Measurements from ENCODE around the gene NOVA1. TPM values are rescaled to one million over a fixed set of nuclear protein-coding genes. Genes with fewer than 3 reads are reported as not detected.

NOVA1 gene
- polyA plus RNA-seq, 1 donor from 2014 or later: 121 TPM

- H3K36me3 ChIP-seq (ENCODE audit: insufficient read depth, low read length): no peaks in the 10 kb centered on the region
- H3K9ac ChIP-seq (ENCODE audit: low read length): no peak overlapping the region
- H3K9me2 ChIP-seq (ENCODE audit: insufficient read depth, low read length): no peaks in the 10 kb centered on the region
- H3K27ac ChIP-seq (ENCODE audit: low read length): no peak overlapping the region
- H4K20me1 ChIP-seq (ENCODE audit: insufficient read depth): no peaks in the 10 kb centered on the region
- peaks cover 38% of the 10 kb centered on the region for H3K79me2 ChIP-seq (replicated peaks; ENCODE audit: insufficient read depth, low read length)
- no peaks in the 10 kb centered on the region for H3K9me3 ChIP-seq (ENCODE audit: low read length)
- no peak for TF ChIP-seq MXI1 (conservative IDR thresholded peaks at IDR 0.05; ENCODE audit: poor library complexity, severe bottlenecking)
- TF ChIP-seq EZH2 (IDR thresholded peaks at IDR 0.05; ENCODE audit: borderline replicate concordance, insufficient read depth, low read length, poor library complexity, severe bottlenecking): no peak
- no peak for TF ChIP-seq REST (IDR thresholded peaks at IDR 0.05; ENCODE audit: borderline replicate concordance)
- no peak for TF ChIP-seq CTCF (IDR thresholded peaks at IDR 0.05; ENCODE audit: poor library complexity, severe bottlenecking)
- no peak for TF ChIP-seq EP300 (conservative IDR thresholded peaks at IDR 0.05; ENCODE audit: poor library complexity, severe bottlenecking)
- TF ChIP-seq RAD21 (conservative IDR thresholded peaks at IDR 0.05): no peak
- no peak for TF ChIP-seq SMC3 (conservative IDR thresholded peaks at IDR 0.05; ENCODE audit: poor library complexity)
- no peak for TF ChIP-seq TAF1 (IDR thresholded peaks at IDR 0.05; ENCODE audit: low read depth)
- no peak overlapping the region for H2AFZ ChIP-seq (ENCODE audit: low read depth, low read length)
- H3K4me2 ChIP-seq (ENCODE audit: low read length): no peak overlapping the region
- H3F3A ChIP-seq (ENCODE audit: insufficient read depth, low read length, poor library complexity, severe bottlenecking): no peaks in the 10 kb centered on the region
- H3K27me3 ChIP-seq (ENCODE audit: insufficient read depth, low read depth, low read length): no peaks in the 10 kb centered on the region
- no peak overlapping the region for H3K4me3 ChIP-seq (ENCODE audit: low read length)
Observed at GRCh38 chr14:26531894-26532293, 65.9 kb downstream of the NOVA1 start.

GRCh38 chr14:26528415-26529182 is 69.2 kb downstream of the NOVA1 start:
- Histone ChIP-seq H3K4me3 (ENCODE audit: low read length) (no peak overlapping the region), H3K27me3 (ENCODE audit: insufficient read depth, low read depth, low read length) (no peaks in the 10 kb centered on the region), H3F3A (ENCODE audit: insufficient read depth, low read length, poor library complexity, severe bottlenecking) (no peaks in the 10 kb centered on the region), H3K9me3 (ENCODE audit: low read length) (no peaks in the 10 kb centered on the region), H3K9ac (ENCODE audit: low read length) (no peak overlapping the region), H3K4me2 (ENCODE audit: low read length) (no peak overlapping the region), H4K20me1 (ENCODE audit: insufficient read depth) (no peaks in the 10 kb centered on the region), H2AFZ (ENCODE audit: low read depth, low read length) (no peak overlapping the region), H3K9me2 (ENCODE audit: insufficient read depth, low read length) (no peaks in the 10 kb centered on the region), H3K79me2 (replicated peaks; ENCODE audit: insufficient read depth, low read length) (peaks cover 37% of the 10 kb centered on the region), H3K36me3 (ENCODE audit: insufficient read depth, low read length) (no peaks in the 10 kb centered on the region), H3K27ac (ENCODE audit: low read length) (no peak overlapping the region)
- TF ChIP-seq MXI1 (conservative IDR thresholded peaks at IDR 0.05; ENCODE audit: poor library complexity, severe bottlenecking) (no peak), TAF1 (IDR thresholded peaks at IDR 0.05; ENCODE audit: low read depth) (no peak)

Data from neural cell (in vitro differentiated cells).